PFSK-1 (cell line): ENCODE measurements around the gene HNRNPLL.

Experiments
- POLR2AphosphoS5 ChIP-seq: IDR thresholded peaks from 2 replicates; pipeline ENCODE4 v1.6.1; 2012; ENCODE audit warnings: low read depth, mild to moderate bottlenecking, control low read depth, low read length, moderate library complexity
- SIN3A ChIP-seq: IDR thresholded peaks from 2 replicates; pipeline ENCODE4 v1.6.1; 2012; ENCODE audit warnings: mild to moderate bottlenecking, low read length, moderate library complexity, borderline replicate concordance; ENCODE audit not compliant: insufficient read depth
- TAF1 ChIP-seq: IDR thresholded peaks from 2 replicates; pipeline ENCODE4 v1.6.1; 2012; ENCODE audit warnings: low read length, control low read depth, borderline replicate concordance; ENCODE audit not compliant: insufficient read depth

DNA sequence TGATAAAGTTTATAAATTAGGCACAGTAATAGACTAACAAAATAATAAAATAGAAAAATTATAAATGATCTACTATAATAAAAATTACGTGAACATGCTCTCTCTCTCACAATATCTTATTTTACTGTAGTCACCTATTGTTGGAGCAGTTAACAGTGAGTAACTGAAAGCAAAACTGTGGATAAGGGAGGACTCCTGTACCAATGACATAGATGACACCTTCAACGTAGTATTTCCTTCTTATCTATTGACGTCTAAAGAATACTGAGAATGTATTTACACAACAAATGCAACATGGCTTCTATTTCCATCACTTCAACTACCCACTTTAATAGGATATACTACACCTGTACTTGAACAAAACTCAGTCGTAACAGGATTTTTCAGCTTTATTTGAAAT lies 31.5 kb downstream of the HNRNPLL start:
- TF ChIP-seq SIN3A (no peak), TAF1 (no peak), POLR2AphosphoS5 (no peak)
